ENCODE data around the gene GRID2.
"Not testable (repeated sequence)": the region's sequence is repeated elsewhere in the genome, so short reads cannot be mapped to it uniquely, and the experiment has no call there.

Gene GRID2

GRCh38 chr4:93515208-93515607 is 1211.4 kb downstream of the GRID2 start:
- no peak for DNase-seq (ENCODE audit: low read depth)

- DNase-seq (ENCODE audit: low read depth) = no peak
Measured at GRCh38 chr4:93529692-93530372, 1226.1 kb downstream of the GRID2 start.

GRCh38 chr4:93532234-93532633 is 1228.5 kb downstream of the GRID2 start:
- DNase-seq (ENCODE audit: low read depth) = no peak

- DNase-seq (ENCODE audit: low read depth) = no peak
Measured at GRCh38 chr4:93540562-93540961, 1236.8 kb downstream of the GRID2 start.

- DNase-seq (ENCODE audit: low read depth) = no peak
Measured at GRCh38 chr4:93561842-93562241, 1258.1 kb downstream of the GRID2 start.

GRCh38 chr4:93568758-93569157 is 1265.0 kb downstream of the GRID2 start:
- no peak for DNase-seq (ENCODE audit: low read depth)

- no peak for DNase-seq (ENCODE audit: low read depth)
Measured at GRCh38 chr4:93573285-93573684, 1269.5 kb downstream of the GRID2 start.

- no peak for DNase-seq (ENCODE audit: low read depth)
Measured at GRCh38 chr4:93578942-93579341, 1275.2 kb downstream of the GRID2 start.

- DNase-seq (ENCODE audit: low read depth) = no peak
Measured at GRCh38 chr4:93605163-93605562, 1301.4 kb downstream of the GRID2 start.

GRCh38 chr4:93617606-93618005 is 1313.8 kb downstream of the GRID2 start:
- no peak for DNase-seq (ENCODE audit: low read depth)

GRCh38 chr4:93633721-93634120 is 1330.0 kb downstream of the GRID2 start:
- DNase-seq (ENCODE audit: low read depth) = no peak

- no peak for DNase-seq (ENCODE audit: low read depth)
Measured at GRCh38 chr4:93635943-93636342, 1332.2 kb downstream of the GRID2 start.

- DNase-seq (ENCODE audit: low read depth) = no peak
Measured at GRCh38 chr4:93645120-93645519, 1341.4 kb downstream of the GRID2 start.

- no peak for DNase-seq (ENCODE audit: low read depth)
Measured at GRCh38 chr4:93646233-93646930, 1342.6 kb downstream of the GRID2 start.

GRCh38 chr4:93648258-93648657 is 1344.5 kb downstream of the GRID2 start:
- DNase-seq (ENCODE audit: low read depth) = no peak

GRCh38 chr4:93649828-93650227 is 1346.1 kb downstream of the GRID2 start:
- DNase-seq (ENCODE audit: low read depth) = no peak

GRCh38 chr4:93654211-93654610 is 1350.4 kb downstream of the GRID2 start:
- no peak for DNase-seq (ENCODE audit: low read depth)

- no peak for DNase-seq (ENCODE audit: low read depth)
Measured at GRCh38 chr4:93657527-93657926, 1353.8 kb downstream of the GRID2 start.

GRCh38 chr4:93658443-93658842 is 1354.7 kb downstream of the GRID2 start:
- no peak for DNase-seq (ENCODE audit: low read depth)

GRCh38 chr4:93659629-93660028 is 1355.9 kb downstream of the GRID2 start:
- DNase-seq (ENCODE audit: low read depth) = no peak

GRCh38 chr4:93660036-93660435 is 1356.3 kb downstream of the GRID2 start:
- DNase-seq (ENCODE audit: low read depth) = no peak

- DNase-seq (ENCODE audit: low read depth) = no peak
Measured at GRCh38 chr4:93670434-93670833, 1366.7 kb downstream of the GRID2 start.

GRCh38 chr4:93671093-93671492 is 1367.3 kb downstream of the GRID2 start:
- DNase-seq (ENCODE audit: low read depth) = no peak

- DNase-seq (ENCODE audit: low read depth) = not testable (repeated sequence)
Measured at GRCh38 chr4:93676937-93677336, 1373.2 kb downstream of the GRID2 start.
